Pancreas (tissue), 10 donors: ENCODE results near the gene ERVMER34-1. TPM values are rescaled to one million over a fixed set of nuclear protein-coding genes. Genes with fewer than 3 reads are reported as not detected.

Experiments
- ATAC-seq, 4 donors: fragments of 200-7000 bp; cut with Tn5 transposase; one replicate each; pipeline versions ENCODE4 v1.8.0 to v1.9.1; 2020; ENCODE audit warnings: mild to moderate bottlenecking in 4 of 4, moderate library complexity in 4 of 4
- DNase-seq, 6 donors: peaks; one replicate each; pipeline ENCODE4 v3.0.0-alpha.2; 2020
- FAIRE-seq: peaks from 2 replicates; lab custom pipeline; 2012; peaks lifted over from hg19 to GRCh38; lab: Jason Lieb, UNC
- H3K27ac ChIP-seq, 4 donors: fragments of 200-600 bp; sonication (generic); 1 replicate in 3 of 4; 2 replicates in 1 of 4; pipeline versions ENCODE4 v1.5.0 to v1.8.0; 2020
- H3K27me3 ChIP-seq, 4 donors: fragments of 200-600 bp; one replicate each; pipeline ENCODE4 v1.8.0; 2021
- H3K36me3 ChIP-seq, 3 donors: fragments of 200-600 bp; sonication (generic) in 1 of 3; one replicate each; pipeline versions ENCODE4 v1.5.0 to v1.8.0; 2020 to 2021
- H3K4me1 ChIP-seq, 3 donors: fragments of 200-600 bp; one replicate each; pipeline ENCODE4 v1.8.0; 2021
- H3K4me3 ChIP-seq, 4 donors: fragments of 200-600 bp; sonication (generic) in 2 of 4; one replicate each; pipeline versions ENCODE4 v1.5.0 to v1.8.0; 2020 to 2021
- H3K9me3 ChIP-seq, 4 donors: fragments of 200-600 bp; one replicate each; pipeline ENCODE4 v1.8.0; 2021
- CTCF ChIP-seq, 4 donors: fragments of 200-600 bp; sonication (generic) in 3 of 4; IDR thresholded peaks; one replicate each; pipeline versions ENCODE4 v1.5.0 to v1.8.0; 2021; ENCODE audit warnings: antibody characterized with exemption in 4 of 4
- WGBS, 2 donors: extraction: QIAGEN DNeasy Blood & Tissue Kit; methylation state at CpG; one replicate each; pipeline ENCODE4 v1.1.7; 2013; 5-methylcytosine and 5-hydroxymethylcytosine counted together
- intact Hi-C, 3 donors: fragments of 100-400 bp; cut with DNase I; formaldehyde crosslinking; loops; one replicate each; pipeline versions ENCODE4 v1.11.1 to v1.14.2; 2022
- polyA plus RNA-seq, 2 donors: library from polyadenylated mRNA; stranded (reverse); fragments of 200-250 nt; gene quantifications; one replicate each; pipeline ENCODE4 v1.2.3, GENCODE V29; 2013
- total RNA-seq, 6 donors: library from RNA; stranded (reverse); fragmentation: NEBNext Ultra II Directional in 4 of 6; extraction: Animal tissue kit (Norgen Biotek cat#: 25700) in 4 of 6; gene quantifications; one replicate each; pipeline versions ENCODE4 v1.2.1 to v1.2.4, GENCODE V29; 2021 to 2023
- donor health status: healthy with polysubstance abuse.
- donor health status: DM: no; HTN: no; CAD: no; lungs with moderate emphysema.
- donor health status: DM: no; HTN: no; CAD: no.
- donor health status: control.
- donor health status: control.
- donor health status: Bipolar disorder and iron deficiency.
- donor health status: DM: yes; HTN: yes; CAD: no.
- donor health status: DM: no; HTN: no; CAD: no.
- donor health status: DM: no; HTN: no; CAD: no.
- donor health status: DM: yes; HTN: yes; CAD: no.

ERVMER34-1 gene
- total and polyA plus RNA-seq, 8 donors, result 0.14 to 1.7 (median 0.29) TPM

GRCh38 chr4:52788806-52789205 lies 37.6 kb upstream of the ERVMER34-1 start:
- H3K4me3 ChIP-seq, result no peak overlapping the region
- H3K9me3 ChIP-seq, result no peaks in the 10 kb centered on the region
- TF ChIP-seq CTCF (IDR thresholded peaks at IDR 0.05), result no peak
- ATAC-seq, result no peak
- intact Hi-C loops, result no loop called here
- no peaks in the 10 kb centered on the region for H3K27me3 ChIP-seq
- no peak overlapping the region for H3K27ac ChIP-seq
- WGBS, 2 donors, result 59 to 62% methylated on average over 6 of the region's 6 CpGs
- FAIRE-seq, result no peak
- H3K36me3 ChIP-seq, result no peaks in the 10 kb centered on the region
- DNase-seq, result no peak
- no peaks in the 10 kb centered on the region for H3K4me1 ChIP-seq

- intact Hi-C loops, result no loop called here
- TF ChIP-seq CTCF (IDR thresholded peaks at IDR 0.05), result no peak
- H3K9me3 ChIP-seq, result no peaks in the 10 kb centered on the region
- no peak for FAIRE-seq
- WGBS, 2 donors, result 88 to 96% methylated on average over 4 of the region's 4 CpGs
- ATAC-seq, result no peak
- H3K4me1 ChIP-seq, result no peaks in the 10 kb centered on the region
- DNase-seq, result no peak
- H3K36me3 ChIP-seq, result no peaks in the 10 kb centered on the region
- H3K27ac ChIP-seq, result no peak overlapping the region
- H3K27me3 ChIP-seq, result no peaks in the 10 kb centered on the region
- H3K4me3 ChIP-seq, result no peak overlapping the region
Observed at GRCh38 chr4:52783069-52783468, 31.8 kb upstream of the ERVMER34-1 start.

GRCh38 chr4:52780617-52781354 lies 29.6 kb upstream of the ERVMER34-1 start:
- WGBS, 2 donors, result 84% methylated on average over 4 of the region's 4 CpGs
- intact Hi-C loops, result no loop called here
- ATAC-seq, result no peak

GRCh38 chr4:52780206-52780605 lies 29.0 kb upstream of the ERVMER34-1 start:
- intact Hi-C loops, result no loop called here
- no peak for DNase-seq
- Histone ChIP-seq H3K9me3 (no peaks in the 10 kb centered on the region), H3K4me1 (no peaks in the 10 kb centered on the region), H3K27me3 (no peaks in the 10 kb centered on the region), H3K36me3 (no peaks in the 10 kb centered on the region), H3K27ac (no peak overlapping the region), H3K4me3 (no peak overlapping the region)
- ATAC-seq, result no peak
- WGBS, 2 donors, result 75% methylated on average over 2 of the region's 2 CpGs
- FAIRE-seq, result peak; percentile 13
- TF ChIP-seq CTCF (IDR thresholded peaks at IDR 0.05), result no peak

More at GRCh38 chr4:52780617-52781354, 29.6 kb upstream of the ERVMER34-1 start:
- no peaks in the 10 kb centered on the region for H3K36me3 ChIP-seq
- FAIRE-seq (no peak), DNase-seq (no peak)
- no peak for TF ChIP-seq CTCF (IDR thresholded peaks at IDR 0.05)
- no peaks in the 10 kb centered on the region for H3K27me3 ChIP-seq
- H3K4me1 ChIP-seq, result no peaks in the 10 kb centered on the region
- H3K27ac ChIP-seq, result no peak overlapping the region
- no peak overlapping the region for H3K4me3 ChIP-seq
- H3K9me3 ChIP-seq, result no peaks in the 10 kb centered on the region

- no peak for TF ChIP-seq CTCF (IDR thresholded peaks at IDR 0.05)
- ATAC-seq, result no peak
- FAIRE-seq, result no peak
- no peak overlapping the region for H3K4me3 ChIP-seq
- intact Hi-C loops, result no loop called here
- peaks cover 0 to 7% (median 0%) of the 10 kb centered on the region in 3 donors for H3K4me1 ChIP-seq
- no peak for DNase-seq
- H3K27me3 ChIP-seq, result no peaks in the 10 kb centered on the region
- H3K9me3 ChIP-seq, result no peaks in the 10 kb centered on the region
- H3K27ac ChIP-seq, result no peak overlapping the region
- whole genome bisulfite sequencing, 2 donors, result 77 to 79% methylated on average over 8 of the region's 8 CpGs
- H3K36me3 ChIP-seq, result no peaks in the 10 kb centered on the region
Observed at GRCh38 chr4:52760256-52760655, 9.0 kb upstream of the ERVMER34-1 start.
